Suprapubic skin (tissue), 3 donors: Measurements from ENCODE around the gene WDFY4.

Experiments used
- EP300 ChIP-seq: sonication (generic); formaldehyde crosslinking; IDR thresholded peaks from one replicate; pipeline ENCODE4 v1.6.1; 2017; ENCODE audit warnings: antibody characterized with exemption
- POLR2A ChIP-seq, 2 donors: fragments of 450-650 bp; IDR thresholded peaks; one replicate each; pipeline ENCODE4 v1.6.1; 2017; ENCODE audit warnings: antibody characterized with exemption in 2 of 2, mild to moderate bottlenecking in 2 of 2, moderate library complexity in 2 of 2
- TF ChIP-seq, protein P1 (sequence below), 2 donors: fragments of 200-600 bp in 1 of 2; fragments of 450-650 bp in 1 of 2; sonication (generic) in 1 of 2; IDR thresholded peaks; one replicate each; pipeline ENCODE4 v1.5.1; 2016 to 2019; ENCODE audit warnings: antibody characterized with exemption in 2 of 2, mild to moderate bottlenecking in 1 of 2, moderate library complexity in 1 of 2

DNA sequence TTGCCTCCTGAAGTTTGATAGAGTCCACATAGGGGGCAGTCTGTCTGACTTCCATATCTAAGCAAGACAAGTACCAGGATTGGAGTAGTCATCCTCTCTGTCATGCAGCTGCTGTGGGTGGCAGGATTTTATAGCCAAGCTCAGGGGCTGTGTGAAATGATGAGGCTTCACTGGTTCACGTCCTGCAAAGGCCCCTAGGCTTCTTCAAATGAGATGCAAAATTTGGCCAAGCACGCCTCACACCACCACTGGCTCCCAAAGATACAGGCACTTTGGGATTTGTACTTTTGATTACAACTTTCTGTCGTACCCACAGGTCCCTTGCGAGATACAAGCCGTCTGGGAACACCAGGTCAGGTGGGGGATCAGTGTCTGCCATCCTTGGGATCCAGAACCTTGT lies 67.1 kb downstream of the WDFY4 start:
- TF ChIP-seq, protein P1, sequence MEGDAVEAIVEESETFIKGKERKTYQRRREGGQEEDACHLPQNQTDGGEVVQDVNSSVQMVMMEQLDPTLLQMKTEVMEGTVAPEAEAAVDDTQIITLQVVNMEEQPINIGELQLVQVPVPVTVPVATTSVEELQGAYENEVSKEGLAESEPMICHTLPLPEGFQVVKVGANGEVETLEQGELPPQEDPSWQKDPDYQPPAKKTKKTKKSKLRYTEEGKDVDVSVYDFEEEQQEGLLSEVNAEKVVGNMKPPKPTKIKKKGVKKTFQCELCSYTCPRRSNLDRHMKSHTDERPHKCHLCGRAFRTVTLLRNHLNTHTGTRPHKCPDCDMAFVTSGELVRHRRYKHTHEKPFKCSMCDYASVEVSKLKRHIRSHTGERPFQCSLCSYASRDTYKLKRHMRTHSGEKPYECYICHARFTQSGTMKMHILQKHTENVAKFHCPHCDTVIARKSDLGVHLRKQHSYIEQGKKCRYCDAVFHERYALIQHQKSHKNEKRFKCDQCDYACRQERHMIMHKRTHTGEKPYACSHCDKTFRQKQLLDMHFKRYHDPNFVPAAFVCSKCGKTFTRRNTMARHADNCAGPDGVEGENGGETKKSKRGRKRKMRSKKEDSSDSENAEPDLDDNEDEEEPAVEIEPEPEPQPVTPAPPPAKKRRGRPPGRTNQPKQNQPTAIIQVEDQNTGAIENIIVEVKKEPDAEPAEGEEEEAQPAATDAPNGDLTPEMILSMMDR (IDR thresholded peaks at IDR 0.05) = no peak
- TF ChIP-seq EP300 (no peak), POLR2A (IDR thresholded peaks at IDR 0.05) (no peak)
